Skeletal muscle tissue (tissue), 4 donors: Measurements from ENCODE around the gene PDE3B. TPM values are rescaled to one million over a fixed set of nuclear protein-coding genes. Genes with fewer than 3 reads are reported as not detected.

ENCODE experiments used
- H3K27ac ChIP-seq: one replicate; pipeline ENCODE4 v1.7.0; 2013; ENCODE audit warnings: mild to moderate bottlenecking, low read depth, low read length, inconsistent platforms
- H3K27me3 ChIP-seq, 3 donors: one replicate each; pipeline ENCODE4 v1.7.0; 2013; ENCODE audit warnings: low read length in 3 of 3; ENCODE audit not compliant: control insufficient read depth in 3 of 3, insufficient read depth in 3 of 3
- H3K36me3 ChIP-seq, 3 donors: one replicate each; pipeline ENCODE4 v1.7.0; 2013; ENCODE audit warnings: low read length in 3 of 3; ENCODE audit not compliant: control insufficient read depth in 3 of 3, insufficient read depth in 3 of 3
- H3K4me1 ChIP-seq, 3 donors: one replicate each; pipeline ENCODE4 v1.7.0; 2013; ENCODE audit warnings: low read length in 3 of 3, mild to moderate bottlenecking in 3 of 3; ENCODE audit not compliant: control insufficient read depth in 3 of 3, insufficient read depth in 3 of 3
- H3K4me3 ChIP-seq, 3 donors: one replicate each; pipeline ENCODE4 v1.7.0; 2013; ENCODE audit warnings: low read length in 3 of 3
- H3K9ac ChIP-seq, 3 donors: one replicate each; pipeline ENCODE4 v1.7.0; 2013; ENCODE audit warnings: low read length in 3 of 3, mild to moderate bottlenecking in 3 of 3, moderate library complexity in 2 of 3, low read depth in 1 of 3
- H3K9me3 ChIP-seq, 3 donors: one replicate each; pipeline ENCODE4 v1.7.0; 2013; ENCODE audit warnings: low read length in 3 of 3; ENCODE audit not compliant: control insufficient read depth in 3 of 3
- total RNA-seq: library from RNA; depleted of rRNA; stranded (reverse); fragments of >200 nt; gene quantifications from one replicate; pipeline ENCODE4 v1.2.3, GENCODE V29; 2014
- donor health status: Osteomylitis.

Gene PDE3B
- total RNA-seq, 1 donor from 2014 or later: 5.2 TPM

DNA sequence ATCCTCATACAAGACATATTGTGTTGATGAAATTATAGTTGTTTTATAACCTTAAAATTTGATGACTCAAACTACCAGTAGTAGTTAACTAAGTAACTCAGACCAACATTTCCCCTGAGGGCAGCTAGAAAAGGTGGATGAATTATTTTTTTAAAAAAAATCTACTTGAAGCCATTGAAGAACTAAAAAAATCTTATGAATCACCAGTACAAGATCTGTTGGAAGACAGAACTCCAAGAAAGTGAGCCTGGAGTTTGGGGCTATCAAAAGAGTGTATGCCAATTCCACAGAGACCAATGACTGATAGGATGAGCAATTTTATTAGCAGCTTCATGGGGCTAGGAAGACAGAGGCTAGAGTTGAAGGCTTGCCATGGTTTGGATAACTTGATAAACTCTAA is 176.0 kb downstream of the PDE3B start:
- Histone ChIP-seq H3K27ac (no peak overlapping the region), H3K4me1 (no peaks in the 10 kb centered on the region), H3K36me3 (no peaks in the 10 kb centered on the region), H3K27me3 (no peaks in the 10 kb centered on the region), H3K4me3 (no peak overlapping the region), H3K9ac (no peak overlapping the region), H3K9me3 (no peaks in the 10 kb centered on the region)

DNA sequence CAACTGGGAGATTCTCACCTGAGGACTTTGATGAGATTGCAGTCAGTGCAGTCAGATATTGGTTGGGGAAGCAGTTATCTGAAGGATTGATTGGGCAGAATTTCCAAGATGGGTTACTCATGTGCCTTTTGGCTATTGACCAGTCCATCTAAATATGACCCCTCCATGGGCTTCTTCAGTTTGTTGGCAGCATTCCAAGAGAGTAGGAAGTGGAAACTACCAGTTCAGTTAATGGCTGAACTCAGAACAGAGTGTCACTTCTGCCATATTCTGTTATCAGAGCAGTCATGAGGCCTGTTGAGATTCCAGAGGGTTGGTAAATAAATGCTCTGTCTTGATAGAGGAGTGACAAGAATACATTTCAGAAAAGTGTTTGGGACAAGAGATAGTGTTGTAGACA is 177.4 kb downstream of the PDE3B start:
- no peak overlapping the region for H3K9ac ChIP-seq
- no peaks in the 10 kb centered on the region for H3K4me1 ChIP-seq
- H3K4me3 ChIP-seq: no peak overlapping the region
- no peaks in the 10 kb centered on the region for H3K9me3 ChIP-seq
- H3K27ac ChIP-seq: no peak overlapping the region
- H3K36me3 ChIP-seq: no peaks in the 10 kb centered on the region
- no peaks in the 10 kb centered on the region for H3K27me3 ChIP-seq

DNA sequence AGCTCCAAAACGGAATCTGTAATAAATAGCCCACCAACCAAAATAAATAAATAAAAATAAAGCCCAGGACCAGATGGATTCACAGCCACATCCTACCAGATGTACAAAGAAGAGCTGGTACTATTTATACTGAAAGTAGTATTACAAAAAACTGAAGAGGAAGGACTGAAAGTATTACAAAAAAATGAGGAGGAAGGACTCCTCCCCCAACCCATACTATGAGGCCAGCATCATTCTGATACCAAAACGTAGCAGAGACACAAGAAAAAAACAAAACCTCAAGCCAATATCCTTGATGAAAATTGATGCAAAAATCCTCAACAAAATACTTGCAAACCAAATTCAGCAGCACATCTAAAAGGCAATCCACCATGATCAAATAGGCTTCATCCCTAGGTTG is 183.0 kb downstream of the PDE3B start:
- Histone ChIP-seq H3K27ac (no peak overlapping the region), H3K36me3 (no peaks in the 10 kb centered on the region), H3K27me3 (no peaks in the 10 kb centered on the region), H3K9ac (no peak overlapping the region), H3K4me3 (no peak overlapping the region), H3K4me1 (no peaks in the 10 kb centered on the region), H3K9me3 (no peaks in the 10 kb centered on the region)

DNA sequence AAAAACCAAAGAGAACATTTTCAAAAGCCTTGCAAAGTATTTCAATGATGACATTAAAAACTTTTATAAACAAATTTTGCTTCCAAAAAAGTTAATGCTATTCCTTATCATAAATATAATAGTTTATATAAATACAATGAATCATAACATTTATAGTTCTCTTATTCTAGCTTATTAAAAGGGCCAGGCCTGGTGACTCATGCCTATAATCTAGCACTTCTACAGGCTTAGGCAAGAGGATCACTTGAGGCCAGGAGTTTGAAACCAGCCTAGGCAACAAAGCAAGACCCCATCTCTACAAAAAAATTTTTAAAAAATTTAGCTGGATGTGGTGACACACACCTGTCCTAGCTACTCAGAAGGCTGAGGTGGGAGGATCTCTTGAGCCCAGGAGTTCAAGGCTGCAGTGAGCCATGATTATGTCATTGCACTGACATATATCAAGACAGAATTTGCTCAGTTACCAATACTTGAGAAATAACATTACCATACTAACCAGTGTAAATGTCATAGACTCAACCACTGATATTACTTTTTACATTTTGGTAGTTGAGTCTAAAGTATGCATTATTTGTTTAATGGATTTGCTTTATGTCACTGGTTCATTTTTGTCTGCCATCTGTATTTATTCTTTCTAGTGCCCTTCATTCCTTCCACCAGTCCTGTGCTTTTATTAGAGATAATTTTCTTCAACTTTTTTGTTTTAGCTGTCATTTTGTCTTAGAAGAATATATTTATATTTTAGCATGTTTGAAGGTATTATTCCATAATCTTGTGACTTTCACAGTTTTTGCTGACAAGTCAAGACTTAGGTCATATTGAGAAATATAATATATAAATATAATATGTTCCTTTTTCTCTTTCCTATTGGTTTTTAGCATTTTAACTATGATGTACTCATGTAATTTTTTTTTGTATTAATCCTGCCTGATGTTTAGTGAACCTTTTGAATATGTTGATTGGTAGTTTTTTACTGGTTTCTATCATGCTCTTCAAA is 192.2 kb downstream of the PDE3B start:
- no peak overlapping the region for H3K9ac ChIP-seq
- no peak overlapping the region for H3K4me3 ChIP-seq
- no peaks in the 10 kb centered on the region for H3K9me3 ChIP-seq
- H3K27ac ChIP-seq: no peak overlapping the region
- no peaks in the 10 kb centered on the region for H3K27me3 ChIP-seq
- no peaks in the 10 kb centered on the region for H3K36me3 ChIP-seq
- H3K4me1 ChIP-seq: no peaks in the 10 kb centered on the region

DNA sequence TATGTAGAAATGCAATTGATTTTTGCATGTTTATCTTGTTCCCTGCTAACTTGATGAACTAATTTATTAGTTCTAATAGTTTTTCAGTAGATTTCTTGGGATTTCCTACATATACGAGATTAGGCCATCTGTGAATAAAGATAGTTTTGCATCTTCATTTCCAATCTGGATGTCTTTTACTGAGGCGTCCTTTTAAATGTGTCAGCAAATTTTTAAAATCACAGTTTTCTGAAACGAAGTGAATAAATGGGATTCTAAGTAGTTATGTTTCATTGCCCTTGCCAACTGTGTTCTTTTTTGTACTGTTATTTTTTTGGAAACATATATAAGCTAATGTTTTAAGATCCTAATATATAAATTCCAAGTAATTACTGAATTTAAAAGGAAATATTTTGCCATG is 198.4 kb downstream of the PDE3B start:
- Histone ChIP-seq H3K9ac (no peak overlapping the region), H3K4me1 (no peaks in the 10 kb centered on the region), H3K36me3 (no peaks in the 10 kb centered on the region), H3K4me3 (no peak overlapping the region), H3K27me3 (no peaks in the 10 kb centered on the region), H3K27ac (no peak overlapping the region), H3K9me3 (no peaks in the 10 kb centered on the region)

DNA sequence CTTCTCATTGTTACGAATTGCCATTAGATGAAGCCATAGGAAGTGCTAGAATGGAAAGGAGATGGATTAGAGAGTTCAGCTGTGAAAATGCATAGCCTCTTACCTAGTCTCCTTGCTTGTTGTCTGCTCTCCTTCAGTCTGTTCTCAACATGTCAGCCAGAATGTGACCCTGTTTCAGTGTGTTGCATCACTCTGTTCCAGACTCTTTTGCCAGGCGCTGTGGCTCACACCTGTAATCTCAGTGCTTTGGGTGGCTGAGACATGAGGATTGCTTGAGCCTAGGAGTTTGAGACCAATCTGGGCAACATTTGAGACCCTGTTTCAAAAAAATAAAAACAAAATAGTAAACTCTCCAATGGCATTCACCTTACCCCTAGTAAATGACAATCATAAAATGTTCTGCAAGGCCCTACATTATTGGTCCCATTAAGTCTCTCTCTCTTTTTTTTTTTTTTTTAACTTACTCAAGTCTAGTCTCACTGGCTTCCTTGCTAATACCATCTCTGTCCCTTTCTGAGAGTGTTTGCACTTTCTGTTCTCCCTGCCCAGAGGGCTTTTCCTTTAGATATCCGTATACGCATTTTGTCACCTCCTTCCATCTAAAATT is 209.1 kb downstream of the PDE3B start:
- Histone ChIP-seq H3K36me3 (no peaks in the 10 kb centered on the region), H3K9me3 (no peaks in the 10 kb centered on the region)

DNA sequence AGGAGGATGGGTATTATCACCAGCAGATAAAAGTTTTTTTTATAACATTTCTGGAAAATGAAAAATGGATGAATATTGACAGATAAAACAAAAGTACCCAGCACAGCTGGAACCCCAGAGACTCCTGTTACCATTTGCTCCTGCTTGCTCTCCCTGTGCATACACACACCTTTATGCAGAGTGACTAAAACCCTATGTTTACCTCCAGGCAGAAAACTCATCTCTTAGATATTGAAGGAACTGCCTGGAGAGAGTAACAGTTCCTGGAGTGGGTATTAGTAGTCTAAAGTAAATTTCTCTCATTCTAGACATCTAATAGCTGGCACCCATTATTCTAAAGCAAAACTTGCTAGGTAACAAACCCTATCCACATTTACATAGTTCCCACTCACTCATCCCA is 210.5 kb downstream of the PDE3B start:
- Histone ChIP-seq H3K27ac (no peak overlapping the region), H3K4me3 (no peak overlapping the region), H3K36me3 (no peaks in the 10 kb centered on the region), H3K9ac (no peak overlapping the region), H3K27me3 (no peaks in the 10 kb centered on the region), H3K4me1 (no peaks in the 10 kb centered on the region), H3K9me3 (no peaks in the 10 kb centered on the region)

More for the DNA sequence above, 209.1 kb downstream of the PDE3B start:
- H3K27me3 ChIP-seq: no peaks in the 10 kb centered on the region
- no peaks in the 10 kb centered on the region for H3K4me1 ChIP-seq
- no peak overlapping the region for H3K27ac ChIP-seq
- H3K9ac ChIP-seq: no peak overlapping the region
- no peak overlapping the region for H3K4me3 ChIP-seq

DNA sequence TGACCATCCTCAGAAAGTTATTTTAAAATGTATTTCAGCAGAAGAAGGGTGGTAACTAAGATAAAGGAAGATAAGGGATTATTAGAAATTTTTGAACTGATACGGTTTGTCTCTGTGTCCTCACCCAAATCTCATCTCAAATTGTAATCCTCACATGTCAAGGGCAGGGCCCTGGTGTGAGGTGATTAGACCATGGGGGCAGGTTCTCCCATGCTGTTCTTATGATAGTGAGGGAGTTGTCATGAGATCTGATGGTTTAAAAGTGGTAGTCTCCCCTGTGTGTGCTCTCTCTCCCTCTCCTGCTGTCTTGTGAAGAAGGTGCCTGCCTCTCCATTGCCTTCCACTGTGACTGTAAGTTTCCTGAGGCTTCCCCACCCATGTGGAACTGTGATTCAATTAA is 212.3 kb downstream of the PDE3B start:
- Histone ChIP-seq H3K4me3 (no peak overlapping the region), H3K4me1 (no peaks in the 10 kb centered on the region), H3K36me3 (no peaks in the 10 kb centered on the region), H3K27me3 (no peaks in the 10 kb centered on the region), H3K27ac (no peak overlapping the region), H3K9me3 (no peaks in the 10 kb centered on the region), H3K9ac (no peak overlapping the region)

DNA sequence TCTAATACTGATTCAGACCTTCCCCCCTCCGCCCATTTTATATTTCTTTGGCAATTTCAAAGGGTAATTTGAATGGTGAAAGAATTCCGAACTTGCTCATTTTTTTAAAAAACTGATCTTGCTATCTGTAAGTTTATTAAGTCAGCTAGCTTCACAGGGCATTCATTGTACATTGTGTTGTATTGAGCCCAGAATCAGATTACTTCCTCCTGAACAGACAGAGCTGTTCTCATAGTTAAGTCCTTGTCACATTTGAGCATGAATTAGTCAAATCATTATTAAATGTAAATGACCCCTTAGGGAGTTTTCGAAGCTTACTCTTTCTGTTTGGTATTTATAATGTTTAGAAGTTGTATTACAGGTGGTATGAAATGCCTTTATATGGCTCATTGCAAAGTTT is 214.0 kb downstream of the PDE3B start:
- no peaks in the 10 kb centered on the region for H3K4me1 ChIP-seq
- H3K36me3 ChIP-seq: no peaks in the 10 kb centered on the region
- no peak overlapping the region for H3K27ac ChIP-seq
- H3K9me3 ChIP-seq: no peaks in the 10 kb centered on the region
- H3K27me3 ChIP-seq: no peaks in the 10 kb centered on the region
- no peak overlapping the region for H3K4me3 ChIP-seq
- H3K9ac ChIP-seq: no peak overlapping the region

DNA sequence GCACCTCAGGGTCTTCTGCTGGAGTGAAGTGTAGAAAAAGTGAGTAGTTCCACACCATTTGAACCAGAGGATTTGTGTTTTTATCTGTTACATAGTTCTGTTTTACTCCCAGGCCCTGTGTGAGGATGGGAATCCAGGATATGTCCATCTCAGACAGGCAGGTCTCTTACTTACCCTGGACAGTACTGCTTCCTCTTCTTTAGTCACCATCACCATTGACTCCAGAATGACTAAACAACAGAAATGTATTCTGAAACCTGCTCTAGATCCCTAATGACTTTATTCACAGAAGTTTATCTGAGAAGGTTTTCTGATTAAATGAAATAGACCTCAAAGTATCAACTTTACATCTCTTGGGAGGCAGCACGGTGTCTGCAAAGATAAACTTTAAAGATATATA is 214.8 kb downstream of the PDE3B start:
- H3K4me1 ChIP-seq: no peaks in the 10 kb centered on the region
- no peaks in the 10 kb centered on the region for H3K36me3 ChIP-seq
- no peak overlapping the region for H3K4me3 ChIP-seq

More for the DNA sequence above, 214.8 kb downstream of the PDE3B start:
- H3K9me3 ChIP-seq: no peaks in the 10 kb centered on the region
- no peak overlapping the region for H3K9ac ChIP-seq
- H3K27ac ChIP-seq: no peak overlapping the region
- no peaks in the 10 kb centered on the region for H3K27me3 ChIP-seq
